H1 (cell line): ENCODE results near the gene DIABLO. TPM values are rescaled to one million over a fixed set of nuclear protein-coding genes. Genes with fewer than 3 reads are reported as not detected.

Experiments used
- TBP ChIP-seq: IDR thresholded peaks from 2 replicates; pipeline ENCODE4 v1.6.1; 2011; ENCODE audit warnings: low read depth, low read length, improper control_type of control experiment
- polyA plus RNA-seq, 7 experiments: library from polyadenylated mRNA; depleted of rRNA in 3 of 7; stranded (reverse) in 5 of 7; unstranded in 2 of 7; fragments of >200 nt in 5 of 7; fragments of 200-250 nt in 2 of 7; gene quantifications; 1 replicate in 5 of 7; 2 replicates in 1 of 7; 4 replicates in 1 of 7; pipeline versions ENCODE4 v1.2.1 to v1.2.3, GENCODE V29; 2011 to 2013; ENCODE audit warnings: missing spikeins in 2 of 7, mixed read lengths in 2 of 7
- total RNA-seq: library from RNA; stranded (reverse); fragmentation: NEBNext Ultra II Directional; extraction: Animal tissue kit (Norgen Biotek cat#: 25700); gene quantifications from 2 replicates; pipeline ENCODE4 v1.2.1, GENCODE V29; 2021
- TF ChIP-seq, protein P1 (sequence below), 3 experiments: IDR thresholded peaks; 1 replicate in 2 of 3; 2 replicates in 1 of 3; pipeline versions ENCODE4 v1.5.1 to v1.6.1; 2011; ENCODE audit warnings: low read length in 3 of 3, mild to moderate bottlenecking in 3 of 3, inconsistent platforms in 2 of 3, low read depth in 1 of 3, moderate library complexity in 1 of 3; ENCODE audit not compliant: insufficient read depth in 1 of 3; ENCODE audit errors: control extremely low read depth in 1 of 3

Gene DIABLO
- total and polyA plus RNA-seq, 2 of the 8 experiments (the other 6 are each of a cell fraction or from before 2014, with no cell fraction given) = 65.2 to 68.3 TPM

DNA sequence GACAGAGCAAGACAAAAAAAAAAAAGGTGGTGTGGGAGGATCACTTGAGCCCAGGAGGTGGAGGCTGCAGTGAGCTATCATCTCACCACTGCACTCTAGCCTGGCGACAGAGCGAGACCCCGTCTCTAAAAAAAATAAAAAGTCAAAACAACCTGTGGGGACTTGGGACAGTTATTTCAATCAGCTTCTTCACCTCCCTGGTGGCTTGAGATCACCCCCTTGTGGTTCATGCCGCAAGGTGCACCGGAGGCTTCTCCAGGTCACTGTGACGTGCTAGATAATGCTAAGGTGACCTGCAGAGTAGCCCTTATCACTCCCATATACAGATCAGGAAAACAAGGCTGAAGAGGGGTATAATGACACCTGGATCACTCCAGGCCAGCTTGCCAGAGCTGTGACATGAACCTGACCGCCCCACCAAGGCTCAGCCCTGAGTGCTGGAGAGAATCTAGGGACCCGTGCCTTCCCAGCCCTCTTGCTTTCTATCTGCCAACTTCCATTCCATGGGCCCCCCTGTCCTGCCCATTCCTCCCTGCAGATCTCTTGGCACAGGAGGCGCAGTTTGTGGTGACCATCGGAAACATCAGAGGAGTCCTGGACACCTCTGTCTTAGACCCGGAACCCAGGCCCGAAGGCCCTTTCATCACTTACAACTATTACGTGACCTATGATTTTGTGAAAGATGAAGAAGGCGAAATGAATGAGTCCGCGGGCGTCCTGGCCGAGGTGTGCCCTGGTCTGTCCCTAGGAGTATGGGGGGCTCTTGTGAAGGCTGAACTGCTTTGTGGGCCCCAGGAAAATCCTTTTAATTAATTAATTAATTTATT is 34.8 kb downstream of the DIABLO start (continued):
- TF ChIP-seq, protein P1, sequence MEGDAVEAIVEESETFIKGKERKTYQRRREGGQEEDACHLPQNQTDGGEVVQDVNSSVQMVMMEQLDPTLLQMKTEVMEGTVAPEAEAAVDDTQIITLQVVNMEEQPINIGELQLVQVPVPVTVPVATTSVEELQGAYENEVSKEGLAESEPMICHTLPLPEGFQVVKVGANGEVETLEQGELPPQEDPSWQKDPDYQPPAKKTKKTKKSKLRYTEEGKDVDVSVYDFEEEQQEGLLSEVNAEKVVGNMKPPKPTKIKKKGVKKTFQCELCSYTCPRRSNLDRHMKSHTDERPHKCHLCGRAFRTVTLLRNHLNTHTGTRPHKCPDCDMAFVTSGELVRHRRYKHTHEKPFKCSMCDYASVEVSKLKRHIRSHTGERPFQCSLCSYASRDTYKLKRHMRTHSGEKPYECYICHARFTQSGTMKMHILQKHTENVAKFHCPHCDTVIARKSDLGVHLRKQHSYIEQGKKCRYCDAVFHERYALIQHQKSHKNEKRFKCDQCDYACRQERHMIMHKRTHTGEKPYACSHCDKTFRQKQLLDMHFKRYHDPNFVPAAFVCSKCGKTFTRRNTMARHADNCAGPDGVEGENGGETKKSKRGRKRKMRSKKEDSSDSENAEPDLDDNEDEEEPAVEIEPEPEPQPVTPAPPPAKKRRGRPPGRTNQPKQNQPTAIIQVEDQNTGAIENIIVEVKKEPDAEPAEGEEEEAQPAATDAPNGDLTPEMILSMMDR (IDR thresholded peaks at IDR 0.05; ENCODE audit: control extremely low read depth in 1 of 3, insufficient read depth in 1 of 3, low read depth in 1 of 3, low read length in 3 of 3) = peak; percentile 88 to 95 (median 91)
- TF ChIP-seq TBP = no peak
